ENCODE measurements around the gene PPP1R3C.

The PPP1R3C gene

GRCh38 chr10:91628383-91628782, 4.5 kb downstream of the PPP1R3C start:
- DNase-seq = no peak

DNA sequence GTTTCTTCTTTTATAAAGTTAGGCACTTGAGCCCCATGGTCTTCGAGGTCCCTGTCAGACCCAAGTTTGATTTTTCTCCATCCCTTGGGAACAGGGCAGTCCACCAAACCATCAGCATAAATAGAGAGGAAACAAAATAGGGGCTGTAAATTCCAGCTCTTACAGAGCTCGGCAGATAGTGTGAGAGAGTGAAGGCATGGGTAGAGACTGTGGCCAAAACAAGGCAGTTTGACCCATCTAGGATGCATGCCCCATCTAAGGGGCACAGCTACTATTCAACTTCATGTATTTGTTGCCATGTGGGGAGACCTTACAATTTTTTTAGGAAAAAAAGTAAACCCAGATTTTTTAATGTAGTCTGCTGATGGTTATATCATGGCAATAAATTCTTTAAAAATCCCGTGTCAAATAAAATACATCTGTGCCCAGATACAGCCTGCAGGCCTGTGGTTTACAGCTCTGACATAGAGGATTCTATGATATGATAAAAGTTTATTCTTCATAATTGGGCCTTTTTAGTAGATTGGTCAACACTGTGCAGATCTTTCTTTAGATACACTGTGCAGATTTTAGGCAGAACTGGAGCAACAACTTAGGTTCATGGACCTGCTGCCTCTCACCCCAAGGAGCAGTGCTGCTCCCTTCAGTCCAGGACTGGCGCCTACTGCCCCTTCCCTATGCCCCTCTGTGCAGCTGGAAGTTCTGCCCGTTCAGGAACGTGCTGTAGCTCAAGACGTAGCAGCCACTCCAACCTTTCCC, 5.3 kb downstream of the PPP1R3C start:
- DNase-seq = no peak

DNA sequence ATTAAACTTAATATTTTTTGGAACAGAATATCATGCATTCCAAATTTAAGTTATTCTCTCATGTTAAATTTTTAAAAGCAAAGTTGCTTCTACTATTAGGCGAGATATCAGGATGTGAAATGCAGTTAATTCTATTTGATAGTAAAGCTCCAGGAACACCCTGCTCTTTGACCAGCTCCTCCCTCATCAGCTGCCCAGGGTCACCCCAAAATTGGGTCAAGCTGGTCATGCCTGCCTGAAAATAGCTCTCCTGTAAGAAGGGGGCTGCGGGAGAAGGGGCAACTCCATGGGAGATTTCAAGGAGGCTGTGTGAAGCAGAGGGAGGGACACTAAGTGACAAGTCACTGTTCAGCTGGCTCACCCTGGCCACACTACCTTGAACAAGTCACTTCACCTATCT, 5.9 kb downstream of the PPP1R3C start:
- no peak for DNase-seq

DNA sequence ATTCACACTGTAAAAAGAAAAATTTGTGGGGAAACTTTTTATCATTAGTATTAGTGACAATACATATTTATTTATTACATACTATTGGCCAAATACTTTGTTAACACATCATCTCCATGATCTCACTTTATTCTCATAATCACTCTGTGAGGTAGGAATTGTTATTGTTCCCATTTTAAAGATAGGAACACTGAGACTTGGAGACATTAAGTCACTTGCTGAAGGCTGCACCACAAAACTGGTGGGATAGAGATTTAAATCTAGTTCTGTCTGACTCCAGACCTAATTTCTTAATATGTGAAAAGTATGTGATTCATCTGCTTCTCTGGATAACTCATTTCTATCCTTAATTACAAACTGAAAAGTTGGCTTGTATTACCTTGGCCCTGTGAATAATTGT, 8.2 kb downstream of the PPP1R3C start:
- no peak for DNase-seq

DNA sequence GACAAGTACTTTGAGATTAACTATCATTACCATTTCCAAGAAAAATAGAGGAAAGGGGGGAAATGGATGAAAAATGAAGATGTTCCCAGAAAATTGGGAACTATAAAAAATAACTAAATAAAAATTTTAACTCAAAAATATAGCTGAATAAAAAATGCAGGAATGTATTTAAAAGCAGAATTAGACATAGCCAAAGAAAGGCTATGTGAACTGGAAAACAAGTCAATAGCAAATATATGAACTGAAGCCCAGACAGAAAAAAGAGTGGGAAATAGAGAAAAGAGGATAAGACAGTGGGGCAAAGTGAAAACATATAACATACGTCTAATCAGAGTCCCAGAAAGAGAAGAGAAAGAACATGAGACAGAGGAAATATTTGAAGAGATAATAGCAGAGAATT, 10.3 kb downstream of the PPP1R3C start:
- DNase-seq = no peak

GRCh38 chr10:91621483-91622113, 11.3 kb downstream of the PPP1R3C start:
- DNase-seq = no peak

DNA sequence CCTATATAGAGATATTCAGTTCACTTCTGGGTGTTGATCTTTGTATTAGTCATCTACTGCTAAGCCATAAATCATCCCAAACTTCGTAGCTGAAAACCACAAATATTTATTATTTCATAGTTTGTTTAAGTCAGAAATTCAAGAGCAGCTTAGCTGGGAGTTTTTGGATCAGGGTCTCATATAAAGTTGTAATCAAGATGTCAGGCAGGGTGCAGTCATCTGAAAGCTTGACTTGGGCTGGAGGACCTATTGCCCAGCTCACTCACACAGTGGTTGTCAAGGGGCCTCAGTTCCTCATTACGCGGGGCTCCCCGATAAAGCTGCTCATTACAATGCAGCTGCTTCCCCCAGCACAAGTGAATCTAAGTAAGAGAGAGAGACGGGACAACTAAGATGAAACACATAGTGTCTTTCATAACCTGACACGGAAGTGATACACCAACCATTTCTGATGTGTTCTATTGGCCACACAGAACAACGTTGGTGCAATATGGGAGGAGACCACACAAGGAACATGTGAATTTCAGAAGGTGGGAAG, 15.7 kb downstream of the PPP1R3C start:
- DNase-seq = no peak

GRCh38 chr10:91616137-91616536, 16.7 kb downstream of the PPP1R3C start:
- DNase-seq = no peak

DNA sequence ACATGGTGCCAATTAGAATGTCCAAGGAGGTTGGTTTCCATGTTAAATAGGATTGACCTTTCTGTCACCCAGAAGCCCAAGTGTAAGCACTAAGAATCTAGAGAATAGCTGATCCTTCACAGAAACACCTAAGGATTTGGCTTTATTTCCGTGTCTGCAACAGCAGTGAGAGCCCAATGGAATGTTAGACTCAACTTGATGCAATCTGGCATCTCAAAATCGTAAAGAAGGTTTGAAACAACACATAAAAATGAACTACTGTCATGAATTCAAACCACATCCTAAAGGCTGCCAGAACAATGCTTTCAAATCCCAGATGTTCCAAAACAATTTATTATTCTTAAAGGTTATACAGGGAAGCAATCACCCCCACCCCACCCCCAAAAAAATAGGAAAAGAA, 18.6 kb downstream of the PPP1R3C start:
- no peak for DNase-seq

DNA sequence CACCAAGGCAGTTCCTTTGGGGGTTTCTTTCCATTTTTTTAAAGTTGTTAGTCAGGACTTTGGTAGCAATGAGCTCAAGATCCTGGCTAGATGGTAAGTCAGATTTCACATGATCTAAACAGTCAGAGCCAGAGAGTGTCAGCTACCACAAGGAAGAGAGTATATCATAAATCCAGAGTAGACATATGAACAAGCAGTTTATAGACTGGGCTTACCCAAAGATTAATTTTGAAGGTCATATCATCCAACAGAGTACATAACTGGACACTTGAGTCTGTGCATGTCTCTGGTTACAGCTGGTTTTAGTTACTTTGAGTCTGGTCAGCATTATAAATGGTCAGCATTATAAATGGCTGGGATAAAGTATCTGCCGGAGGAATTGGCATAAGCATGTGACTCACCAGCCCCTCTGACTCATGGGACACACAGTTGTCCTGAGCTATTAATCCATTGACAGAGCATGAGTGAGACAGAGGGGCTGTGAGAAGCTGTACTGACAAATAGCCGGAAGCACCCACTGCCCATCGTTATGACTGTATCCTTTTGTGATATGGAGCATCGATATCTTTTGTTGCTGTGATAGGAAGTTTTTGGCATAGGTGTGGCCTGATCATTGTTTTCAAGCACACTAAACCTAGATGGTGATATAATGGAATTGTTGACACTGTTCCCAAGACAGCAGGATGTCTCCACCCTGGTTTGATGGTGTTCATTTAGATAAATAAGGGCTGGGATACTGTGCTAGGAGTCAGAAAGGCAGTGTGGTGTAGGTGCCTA, 19.3 kb downstream of the PPP1R3C start:
- no peak for DNase-seq

DNA sequence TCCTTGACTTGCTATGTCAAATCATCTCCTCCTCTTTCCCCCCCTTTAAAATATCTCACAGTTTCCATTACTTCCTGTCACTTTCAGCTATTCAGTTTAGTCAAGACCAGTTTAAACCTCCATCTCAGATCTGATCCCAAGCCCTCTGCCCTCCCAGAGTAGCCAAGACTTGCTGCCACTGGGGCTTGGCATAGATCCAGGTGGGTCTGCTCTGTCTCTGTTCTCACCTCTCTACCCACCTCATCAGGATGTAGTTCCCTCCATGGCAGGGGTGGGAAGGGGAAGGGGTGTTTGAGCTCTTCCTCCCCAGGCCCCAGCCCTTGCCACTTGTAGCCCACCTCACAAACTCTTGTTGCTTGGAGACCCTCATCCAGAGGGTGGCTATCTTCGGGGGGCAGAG, 22.0 kb downstream of the PPP1R3C start:
- DNase-seq = no peak

- no peak for DNase-seq
These were observed 22.4 kb downstream of the PPP1R3C start for GRCh38 chr10:91610444-91610843.

DNA sequence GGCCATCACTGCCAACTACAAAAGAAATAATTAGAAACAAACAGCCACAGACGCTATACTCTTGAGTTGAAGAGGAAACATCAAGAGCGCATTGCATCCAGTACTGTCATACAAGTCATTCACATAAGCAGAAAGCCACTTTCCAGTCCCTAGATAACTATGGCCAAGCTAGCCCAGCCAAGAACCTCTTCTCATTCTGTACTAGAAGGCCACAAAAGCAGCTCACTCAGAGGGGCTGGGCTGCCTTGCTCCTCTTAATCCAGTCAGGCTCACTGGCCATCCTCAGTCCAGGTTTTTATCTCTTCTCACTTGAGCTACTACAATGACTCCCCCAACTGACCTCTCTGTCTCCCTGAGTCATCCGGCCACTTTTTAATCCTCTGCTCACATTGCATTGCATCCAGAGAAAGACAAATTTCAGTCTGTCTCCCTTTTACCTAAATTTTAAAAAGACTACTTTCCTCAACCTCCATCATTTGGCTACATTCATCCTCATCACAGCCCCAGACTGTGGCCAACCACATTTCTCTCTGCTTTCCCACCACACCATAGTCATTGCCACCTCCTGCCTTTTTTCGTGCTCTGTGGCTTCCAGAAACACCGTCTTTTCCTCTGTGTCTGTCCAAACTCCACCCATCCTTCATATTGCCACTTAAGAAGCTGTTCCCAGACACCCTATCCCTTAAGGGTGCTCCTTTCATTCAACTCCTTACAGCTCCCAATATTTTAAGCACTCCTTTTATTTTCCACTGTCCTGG, 25.0 kb downstream of the PPP1R3C start:
- no peak for DNase-seq

DNA sequence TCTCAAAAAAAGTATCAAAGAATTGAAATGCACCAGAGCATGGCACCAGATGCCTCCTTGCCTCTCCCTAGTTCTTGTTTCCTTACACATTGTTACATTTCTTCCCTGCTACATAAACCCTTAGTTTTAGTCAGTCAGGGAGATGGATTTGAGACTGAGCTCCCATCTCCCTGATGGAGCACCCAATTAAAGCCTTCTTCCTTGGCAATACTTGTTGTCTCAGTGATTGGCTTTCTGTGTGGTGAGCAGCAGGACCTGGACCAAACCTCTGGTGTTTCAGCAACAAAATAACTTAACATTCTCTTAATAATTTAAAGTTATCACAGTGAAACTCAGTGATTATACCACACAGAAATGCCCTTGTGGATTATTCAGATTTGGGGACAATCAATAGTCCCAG, 26.9 kb downstream of the PPP1R3C start:
- DNase-seq = no peak

DNA sequence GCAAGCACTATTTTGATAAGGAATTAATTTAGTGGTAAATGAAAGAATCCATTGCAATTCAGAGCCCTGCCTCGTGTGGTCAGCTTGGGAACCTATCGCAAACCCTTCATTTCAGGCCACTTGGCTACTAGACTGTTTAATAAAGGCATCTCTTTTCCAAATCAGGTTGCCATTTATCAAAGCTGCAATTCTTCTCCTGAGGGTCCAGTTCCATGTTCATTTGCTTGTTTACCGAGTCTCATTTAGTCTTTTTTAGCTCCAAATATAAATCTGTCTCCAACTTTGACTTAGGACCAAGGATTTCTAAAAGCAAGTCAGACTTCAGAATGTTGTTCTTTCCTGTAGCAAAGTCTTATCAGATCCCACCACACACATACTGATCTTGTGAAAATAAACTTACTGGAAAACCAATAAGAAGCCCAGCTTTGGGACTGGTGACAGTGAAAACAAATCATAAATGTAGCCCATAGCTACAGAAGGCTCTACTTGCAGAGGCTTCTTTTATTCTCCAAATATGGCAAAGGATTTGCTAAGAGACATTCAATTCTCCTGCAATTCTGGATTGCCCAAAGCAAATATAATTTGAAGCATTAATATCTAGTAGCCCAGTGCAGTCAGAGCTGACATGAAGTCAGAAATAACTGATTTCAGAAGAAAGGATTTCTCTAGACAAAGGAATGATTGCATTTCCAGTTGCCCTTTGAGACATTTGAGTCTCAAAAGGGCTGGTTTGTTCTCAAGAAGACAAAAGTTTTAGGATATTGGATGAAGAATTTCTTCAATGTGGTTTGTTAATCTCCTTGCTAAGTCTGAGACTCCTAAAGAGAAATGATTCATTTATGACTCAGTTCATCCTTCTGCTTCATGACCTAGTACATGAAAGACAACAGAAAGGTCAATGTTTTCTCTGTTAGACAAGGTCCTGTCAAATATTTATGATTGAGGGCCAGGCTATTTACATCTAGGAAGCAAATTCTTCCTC, 28.0 kb downstream of the PPP1R3C start:
- peak; percentile 12 for DNase-seq

GRCh38 chr10:91603931-91604331, 28.9 kb downstream of the PPP1R3C start:
- DNase-seq = no peak

DNA sequence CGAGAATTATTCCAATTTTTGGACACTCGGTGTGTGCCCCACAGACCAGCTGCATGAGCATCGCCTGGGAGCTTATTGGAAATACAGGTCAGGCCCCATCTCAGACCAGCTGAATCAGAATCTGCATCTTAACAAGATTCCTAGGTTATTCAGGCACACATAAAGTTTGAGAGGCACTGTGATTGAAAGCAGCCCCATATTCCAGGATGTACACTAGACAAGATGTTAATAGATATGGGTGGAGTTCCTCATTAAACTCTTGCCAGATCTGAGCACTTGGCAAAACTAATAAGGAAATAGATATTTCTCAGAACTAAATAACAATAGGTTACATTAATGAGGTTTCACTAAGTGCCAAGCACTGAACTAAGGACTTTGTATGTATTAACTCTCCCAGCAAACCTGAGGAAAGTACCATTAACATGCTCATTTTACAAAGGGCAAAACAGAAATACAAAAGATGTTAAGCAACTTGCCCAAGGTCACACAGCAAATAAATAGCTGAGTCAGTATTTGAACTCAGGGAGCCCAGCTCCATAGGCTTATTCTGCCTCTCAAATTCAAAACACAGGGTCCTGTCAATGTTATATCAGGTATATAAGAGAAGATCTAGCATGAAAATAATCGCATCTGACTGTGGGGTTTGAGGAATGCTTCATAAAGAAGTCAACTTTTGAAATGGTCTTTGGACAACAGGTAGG, 29.9 kb downstream of the PPP1R3C start:
- DNase-seq = no peak

DNA sequence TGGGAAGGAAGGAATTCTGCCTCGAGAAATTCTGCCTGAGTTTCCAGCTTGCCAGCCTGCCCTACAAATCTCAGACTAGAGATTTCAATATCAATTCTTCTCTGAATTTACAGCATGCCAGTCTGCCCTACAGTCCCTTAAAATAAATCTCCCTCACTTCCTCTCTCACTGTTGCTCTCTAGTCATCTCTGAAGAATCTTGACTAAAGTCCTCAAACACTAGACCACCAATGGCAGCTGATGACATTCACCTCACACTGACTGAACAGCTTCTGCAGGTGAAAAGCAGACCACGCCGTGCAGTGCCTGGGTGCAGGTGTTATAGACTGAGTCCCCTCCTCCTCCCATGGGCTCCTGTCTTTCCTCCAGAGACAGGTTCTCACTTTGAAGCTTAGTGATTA, 30.4 kb downstream of the PPP1R3C start:
- DNase-seq = no peak

DNA sequence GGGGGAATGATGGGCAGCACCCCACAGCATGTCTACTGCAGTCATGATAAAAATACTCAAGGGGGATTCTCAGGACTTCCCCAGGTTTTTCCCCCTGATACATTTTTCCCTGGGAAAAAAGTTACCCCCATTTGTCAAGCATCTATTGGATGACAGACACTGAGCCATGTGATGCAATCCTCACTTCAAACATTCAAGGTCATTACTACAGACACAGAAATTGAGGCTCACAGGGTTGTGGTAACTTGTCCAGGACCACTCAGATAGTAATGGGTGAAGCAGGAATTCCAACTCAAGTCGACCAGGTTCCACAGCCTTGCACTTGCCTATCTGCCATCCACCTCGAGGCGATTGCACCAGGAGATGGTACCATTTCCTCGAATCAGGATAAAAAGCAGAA, 31.7 kb downstream of the PPP1R3C start:
- peak; percentile 30 for DNase-seq

- DNase-seq = no peak
These were observed 34.5 kb downstream of the PPP1R3C start for GRCh38 chr10:91598211-91598977.
